DLD1 (cell line): ENCODE measurements around the gene MEOX2.

Experiments used
- in situ Hi-C: cut with HindIII; loops from 2 replicates; pipeline ENCODE4 v1.10.0; 2017; ENCODE audit warnings: low sequenced_read_pairs

The MEOX2 gene

GRCh38 chr7:15686295-15686956 lies at the start of gene MEOX2:
TSS of gene MEOX2 (minus strand) at chr7:15686683. CDS start at chr7:15686402, 281 bp downstream.
- in situ Hi-C loops, result no loop called here

GRCh38 chr7:15729746-15730145 lies 43.3 kb upstream of the MEOX2 start:
- in situ Hi-C loops, result no loop called here

- in situ Hi-C loops, result no loop called here
These were observed 38.6 kb upstream of the MEOX2 start for GRCh38 chr7:15725051-15725450.

- in situ Hi-C loops, result no loop called here
These were observed 37.4 kb upstream of the MEOX2 start for GRCh38 chr7:15723841-15724240.

GRCh38 chr7:15720849-15721471 lies 34.5 kb upstream of the MEOX2 start:
- in situ Hi-C loops, result no loop called here

- in situ Hi-C loops, result no loop called here
These were observed 32.8 kb upstream of the MEOX2 start for GRCh38 chr7:15719311-15719710.

- in situ Hi-C loops, result no loop called here
These were observed 29.0 kb upstream of the MEOX2 start for GRCh38 chr7:15715435-15715834.

GRCh38 chr7:15709978-15710377 lies 23.5 kb upstream of the MEOX2 start:
- in situ Hi-C loops, result no loop called here

- in situ Hi-C loops, result no loop called here
These were observed 21.1 kb upstream of the MEOX2 start for GRCh38 chr7:15707570-15707969.

GRCh38 chr7:15703732-15704131 lies 17.2 kb upstream of the MEOX2 start:
- in situ Hi-C loops, result no loop called here

GRCh38 chr7:15692501-15693020 lies 6.1 kb upstream of the MEOX2 start:
- in situ Hi-C loops, result no loop called here

- in situ Hi-C loops, result no loop called here
These were observed 2.4 kb upstream of the MEOX2 start for GRCh38 chr7:15688911-15689310.

- in situ Hi-C loops, result no loop called here
These were observed 1.8 kb upstream of the MEOX2 start for GRCh38 chr7:15688279-15688626.

- in situ Hi-C loops, result no loop called here
These were observed 1.2 kb upstream of the MEOX2 start for GRCh38 chr7:15687546-15688278.

GRCh38 chr7:15686957-15687545 lies 568 bp upstream of the MEOX2 start:
- in situ Hi-C loops, result no loop called here

- in situ Hi-C loops, result no loop called here
These were observed 857 bp downstream of the MEOX2 start for GRCh38 chr7:15685358-15686294.

GRCh38 chr7:15684871-15685270 lies 1.6 kb downstream of the MEOX2 start:
- in situ Hi-C loops, result no loop called here

GRCh38 chr7:15684111-15684800 lies 2.2 kb downstream of the MEOX2 start:
- in situ Hi-C loops, result no loop called here

- in situ Hi-C loops, result no loop called here
These were observed 3.7 kb downstream of the MEOX2 start for GRCh38 chr7:15682751-15683245.

GRCh38 chr7:15682111-15682510 lies 4.4 kb downstream of the MEOX2 start:
- in situ Hi-C loops, result no loop called here
